ENCODE measurements around the gene ZNF865. TPM values are rescaled to one million over a fixed set of nuclear protein-coding genes. Genes with fewer than 3 reads are reported as not detected.

Gene ZNF865
- polyA plus RNA-seq, 1 donor from 2014 or later = 1.7 TPM

- H4K20me1 ChIP-seq (ENCODE audit: insufficient read depth) = no peaks in the 10 kb centered on the region
- no peaks in the 10 kb centered on the region for H3K9me3 ChIP-seq (ENCODE audit: low read length)
- H3K27me3 ChIP-seq (ENCODE audit: insufficient read depth, low read depth, low read length) = no peaks in the 10 kb centered on the region
- H3K9ac ChIP-seq (ENCODE audit: low read length) = peak overlapping the region; percentile 97
- peak overlapping the region; percentile 91 for H3K27ac ChIP-seq (ENCODE audit: low read length)
- H2AFZ ChIP-seq (ENCODE audit: low read depth, low read length) = peak overlapping the region; percentile 41
- TF ChIP-seq MXI1 (conservative IDR thresholded peaks at IDR 0.05; ENCODE audit: poor library complexity, severe bottlenecking) = peak; percentile 34
- no peak for TF ChIP-seq CTCF (IDR thresholded peaks at IDR 0.05; ENCODE audit: poor library complexity, severe bottlenecking)
- TF ChIP-seq REST (IDR thresholded peaks at IDR 0.05; ENCODE audit: borderline replicate concordance) = no peak
- H3K4me3 ChIP-seq (ENCODE audit: low read length) = peak overlapping the region; percentile 97
- H3K79me2 ChIP-seq (replicated peaks; ENCODE audit: insufficient read depth, low read length) = peaks cover 30% of the 10 kb centered on the region
- H3K4me2 ChIP-seq (ENCODE audit: low read length) = peak overlapping the region; percentile 83
- H3K9me2 ChIP-seq (ENCODE audit: insufficient read depth, low read length) = no peaks in the 10 kb centered on the region
- peaks cover 8% of the 10 kb centered on the region for H3K36me3 ChIP-seq (ENCODE audit: insufficient read depth, low read length)
- H3F3A ChIP-seq (ENCODE audit: insufficient read depth, low read length, poor library complexity, severe bottlenecking) = no peaks in the 10 kb centered on the region
Measured at GRCh38 chr19:55605207-55605636, 225 bp upstream of the ZNF865 start.

- no peak overlapping the region for H2AFZ ChIP-seq (ENCODE audit: low read depth, low read length)
- peak overlapping the region; percentile 97 for H3K4me3 ChIP-seq (ENCODE audit: low read length)
- peak overlapping the region; percentile 81 for H3K4me2 ChIP-seq (ENCODE audit: low read length)
- peak overlapping the region; percentile 97 for H3K27ac ChIP-seq (ENCODE audit: low read length)
- H3K9ac ChIP-seq (ENCODE audit: low read length) = peak overlapping the region; percentile 97
- TF ChIP-seq REST (IDR thresholded peaks at IDR 0.05; ENCODE audit: borderline replicate concordance) = no peak
- TF ChIP-seq EZH2 (IDR thresholded peaks at IDR 0.05; ENCODE audit: borderline replicate concordance, insufficient read depth, low read length, poor library complexity, severe bottlenecking) = no peak
- TF ChIP-seq SMC3 (conservative IDR thresholded peaks at IDR 0.05; ENCODE audit: poor library complexity) = no peak
- TF ChIP-seq TAF1 (IDR thresholded peaks at IDR 0.05; ENCODE audit: low read depth) = no peak
- no peak for TF ChIP-seq POLR2AphosphoS5 (IDR thresholded peaks at IDR 0.05)
- TF ChIP-seq MXI1 (conservative IDR thresholded peaks at IDR 0.05; ENCODE audit: poor library complexity, severe bottlenecking) = no peak
- no peak for TF ChIP-seq RAD21 (conservative IDR thresholded peaks at IDR 0.05)
- TF ChIP-seq CTCF (IDR thresholded peaks at IDR 0.05; ENCODE audit: poor library complexity, severe bottlenecking) = no peak
- TF ChIP-seq EP300 (conservative IDR thresholded peaks at IDR 0.05; ENCODE audit: poor library complexity, severe bottlenecking) = no peak
- no peaks in the 10 kb centered on the region for H3K9me3 ChIP-seq (ENCODE audit: low read length)
- no peaks in the 10 kb centered on the region for H3K9me2 ChIP-seq (ENCODE audit: insufficient read depth, low read length)
- H4K20me1 ChIP-seq (ENCODE audit: insufficient read depth) = no peaks in the 10 kb centered on the region
- H3K79me2 ChIP-seq (replicated peaks; ENCODE audit: insufficient read depth, low read length) = peaks cover 25% of the 10 kb centered on the region
- H3K36me3 ChIP-seq (ENCODE audit: insufficient read depth, low read length) = peaks cover 8% of the 10 kb centered on the region
- H3F3A ChIP-seq (ENCODE audit: insufficient read depth, low read length, poor library complexity, severe bottlenecking) = no peaks in the 10 kb centered on the region
- no peaks in the 10 kb centered on the region for H3K27me3 ChIP-seq (ENCODE audit: insufficient read depth, low read depth, low read length)
Measured at GRCh38 chr19:55606471-55606787, 982 bp downstream of the ZNF865 start.
